SU-DHL-6 (cell line): ENCODE results near the gene ASAP2.
A peak's percentile ranks its signal among the peaks of the same experiment; 100 is the strongest.

Experiments
- H2AFZ ChIP-seq: fragments of 200-600 bp; sonication (generic); 2 replicates; pipeline ENCODE4 v1.6.1; 2014; ENCODE audit warnings: low read depth, mild to moderate bottlenecking, moderate library complexity, mixed read lengths, antibody characterized with exemption, low read length; ENCODE audit not compliant: severe bottlenecking
- H3F3A ChIP-seq: fragments of 200-600 bp; shearing (Covaris generic); 2 replicates; pipeline ENCODE4 v1.6.0; 2016; ENCODE audit warnings: antibody characterized with exemption, mild to moderate bottlenecking; ENCODE audit not compliant: insufficient read depth
- H3K27ac ChIP-seq: fragments of 200-600 bp; sonication (generic); 2 replicates; pipeline ENCODE4 v1.5.1; 2016; ENCODE audit warnings: low read depth, mild to moderate bottlenecking, low read length, moderate library complexity, mixed read lengths
- H3K27me3 ChIP-seq: fragments of 200-600 bp; sonication (generic), shearing (Covaris generic); 2 replicates; pipeline ENCODE4 v1.6.0; 2014; ENCODE audit warnings: mild to moderate bottlenecking, low read length
- H3K36me3 ChIP-seq: fragments of 200-600 bp; sonication (generic); 2 replicates; pipeline ENCODE4 v1.6.1; 2014; ENCODE audit warnings: mild to moderate bottlenecking, low read length, mixed read lengths
- H3K4me2 ChIP-seq: fragments of 300-600, 200-600 bp; shearing (Covaris generic), sonication (generic); 2 replicates; pipeline ENCODE4 v1.6.0; 2014; ENCODE audit warnings: low read length, low read depth, mild to moderate bottlenecking; ENCODE audit not compliant: poor library complexity, severe bottlenecking
- H3K4me3 ChIP-seq: fragments of 200-600 bp; sonication (generic); 2 replicates; pipeline ENCODE4 v1.5.1; 2014; ENCODE audit warnings: antibody characterized with exemption, low read length, mild to moderate bottlenecking, mixed read lengths; ENCODE audit not compliant: insufficient read depth, poor library complexity, severe bottlenecking
- H3K79me2 ChIP-seq: fragments of 200-600 bp; sonication (generic); 2 replicates; pipeline ENCODE4 v1.6.1; 2014; ENCODE audit warnings: mild to moderate bottlenecking, low read length, moderate library complexity; ENCODE audit not compliant: insufficient read depth
- H3K9ac ChIP-seq: fragments of 200-600 bp; sonication (generic); 2 replicates; pipeline ENCODE4 v1.7.0; 2014; ENCODE audit warnings: mild to moderate bottlenecking, low read length
- H3K9me2 ChIP-seq: fragments of 200-600 bp; sonication (generic); replicated peaks from 2 replicates; pipeline ENCODE4 v1.6.1; 2014; ENCODE audit warnings: low read length; ENCODE audit not compliant: insufficient read depth
- H3K9me3 ChIP-seq: fragments of 200-600 bp; sonication (generic); 2 replicates; pipeline ENCODE4 v1.6.1; 2014; ENCODE audit warnings: low read length, mixed read lengths; ENCODE audit not compliant: insufficient read depth
- H4K20me1 ChIP-seq: fragments of 200-600 bp; sonication (generic); 2 replicates; pipeline ENCODE4 v1.6.1; 2014; ENCODE audit warnings: low read depth, mild to moderate bottlenecking, antibody characterized with exemption, low read length, moderate library complexity, mixed read lengths
- CTCF ChIP-seq: fragments of 200-600 bp; sonication (generic); IDR thresholded peaks from one replicate; pipeline ENCODE4 v1.5.1; 2017; ENCODE audit warnings: antibody characterized with exemption, mild to moderate bottlenecking, low read length, moderate library complexity; ENCODE audit not compliant: insufficient read depth, poor library complexity, severe bottlenecking
- EZH2phosphoT487 ChIP-seq: fragments of 200-600 bp; sonication (generic), shearing (Covaris generic); conservative IDR thresholded peaks from 2 replicates; pipeline ENCODE4 v1.6.1; 2018; ENCODE audit warnings: mild to moderate bottlenecking, antibody characterized with exemption, low read length, moderate library complexity, mixed read lengths

ASAP2 gene

DNA sequence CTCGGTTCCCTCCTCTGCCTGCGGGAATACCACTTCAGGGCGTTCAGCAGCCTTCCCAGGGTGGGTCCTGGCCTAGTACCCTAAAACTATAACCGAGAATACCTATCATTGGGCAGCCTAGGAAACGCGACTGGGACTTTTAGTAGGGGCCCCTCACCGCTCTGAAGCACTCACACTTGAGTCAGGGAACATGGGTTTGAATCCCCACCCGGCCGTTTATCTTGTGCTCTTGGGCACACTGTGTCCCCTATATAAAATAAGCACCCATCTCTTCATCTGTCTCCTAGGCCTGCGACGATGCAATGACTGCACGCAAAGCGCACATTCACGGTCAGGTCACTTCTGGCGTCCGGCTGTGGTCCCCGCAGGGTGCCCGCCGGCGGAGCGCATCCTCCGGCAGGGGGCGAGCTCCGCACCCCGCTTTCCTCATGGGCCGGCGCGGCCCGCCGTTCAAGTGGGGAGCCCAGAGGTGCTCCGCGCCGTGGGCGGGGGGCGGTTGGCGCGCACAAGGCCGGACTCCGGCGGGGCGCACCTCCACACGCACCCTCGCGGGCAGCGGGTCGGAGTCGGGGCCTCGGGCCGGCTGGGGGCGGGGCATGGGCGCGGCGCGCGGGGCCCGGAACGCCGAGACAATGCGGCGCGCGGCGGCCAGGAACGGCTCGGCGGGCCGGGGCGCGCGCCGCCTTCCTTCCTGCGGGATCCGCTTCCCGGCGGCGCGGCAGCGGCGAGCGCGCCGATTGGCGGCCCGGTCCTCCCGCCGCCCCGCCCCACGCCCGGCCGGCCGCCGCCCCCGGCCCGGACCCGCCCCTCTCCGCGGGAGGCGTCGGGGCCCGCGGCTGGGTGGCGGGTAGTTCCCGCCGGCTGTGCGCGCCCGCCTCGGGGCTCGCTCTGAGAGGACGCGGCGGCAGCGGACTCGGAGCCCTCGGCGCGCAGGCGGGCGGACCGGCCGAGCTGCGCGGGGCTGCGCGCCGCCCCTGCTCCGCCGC lies at the start of gene ASAP2:
Gene ASAP2, plus strand, starts transcription at position 850 of the 986 bp plus-strand sequence. CDS start 293 bp downstream, outside the sequence.
- no peak within 1 kb of the TSS for H3K27ac ChIP-seq
- no peaks in the 10 kb centered on the region for H3K9me2 ChIP-seq
- H3K79me2 ChIP-seq: no peaks in the 10 kb centered on the region

GRCh38 chr2:9158786-9159779 lies 47.5 kb upstream of the ASAP2 start:
- Histone ChIP-seq H3F3A (no peaks in the 10 kb centered on the region), H3K4me2 (no peak overlapping the region), H3K4me3 (no peak overlapping the region), H3K9ac (no peak overlapping the region), H3K36me3 (no peaks in the 10 kb centered on the region), H3K9me3 (no peaks in the 10 kb centered on the region), H4K20me1 (no peaks in the 10 kb centered on the region), H3K27me3 (no peaks in the 10 kb centered on the region), H3K27ac (no peak overlapping the region), H2AFZ (no peak overlapping the region), H3K9me2 (no peaks in the 10 kb centered on the region), H3K79me2 (no peaks in the 10 kb centered on the region)
- TF ChIP-seq EZH2phosphoT487 (no peak), CTCF (no peak)

More for the DNA sequence above, at the start of gene ASAP2:
- no peak within 1 kb of the TSS for H2AFZ ChIP-seq
- no peaks in the 10 kb centered on the region for H3K9me3 ChIP-seq
- TF ChIP-seq EZH2phosphoT487 (no peak), CTCF (peak; percentile 23)
- no peaks in the 10 kb centered on the region for H4K20me1 ChIP-seq
- H3K36me3 ChIP-seq: no peaks in the 10 kb centered on the region
- H3K4me3 ChIP-seq: no peak within 1 kb of the TSS
- no peaks in the 10 kb centered on the region for H3F3A ChIP-seq
- H3K4me2 ChIP-seq: no peak within 1 kb of the TSS
- H3K27me3 ChIP-seq: no peaks in the 10 kb centered on the region
- no peak within 1 kb of the TSS for H3K9ac ChIP-seq

GRCh38 chr2:9160732-9161131 lies 45.9 kb upstream of the ASAP2 start:
- no peaks in the 10 kb centered on the region for H3K9me3 ChIP-seq
- H3K9me2 ChIP-seq: no peaks in the 10 kb centered on the region
- H3K27me3 ChIP-seq: no peaks in the 10 kb centered on the region
- no peak overlapping the region for H3K9ac ChIP-seq
- H4K20me1 ChIP-seq: no peaks in the 10 kb centered on the region
- no peaks in the 10 kb centered on the region for H3K79me2 ChIP-seq
- H3K36me3 ChIP-seq: no peaks in the 10 kb centered on the region
- no peak overlapping the region for H3K4me2 ChIP-seq
- H3F3A ChIP-seq: no peaks in the 10 kb centered on the region
- H3K27ac ChIP-seq: no peak overlapping the region
- H3K4me3 ChIP-seq: no peak overlapping the region
- TF ChIP-seq CTCF (no peak), EZH2phosphoT487 (no peak)
- H2AFZ ChIP-seq: no peak overlapping the region
